ENCODE measurements around the gene ATP8B1. TPM values are rescaled to one million over a fixed set of nuclear protein-coding genes. Genes with fewer than 3 reads are reported as not detected.

ATP8B1 gene
- total and polyA plus RNA-seq, 4 donors = 3.9 to 22.0 (median 5.7) TPM

- H3K9me3 ChIP-seq (ENCODE audit: control insufficient read depth in 4 of 4, low read length in 3 of 4) = no peaks in the 10 kb centered on the region
- H3K36me3 ChIP-seq (ENCODE audit: control insufficient read depth in 4 of 4, insufficient read depth in 3 of 4, low read depth in 1 of 4, low read length in 3 of 4) = no peaks in the 10 kb centered on the region
- no peaks in the 10 kb centered on the region for H3K27me3 ChIP-seq (ENCODE audit: control insufficient read depth in 4 of 4, insufficient read depth in 4 of 4, low read length in 3 of 4)
- no peak overlapping the region for H3K27ac ChIP-seq (ENCODE audit: low read depth in 1 of 2, low read length in 2 of 2)
- no peak overlapping the region for H3K9ac ChIP-seq (ENCODE audit: low read depth in 1 of 2, low read length in 2 of 2)
- no peak for TF ChIP-seq JUND (IDR thresholded peaks at IDR 0.05)
- no peak for TF ChIP-seq FOXA1 (IDR thresholded peaks at IDR 0.05)
- TF ChIP-seq HNF4G (IDR thresholded peaks at IDR 0.05) = no peak
- TF ChIP-seq FOXA2 (IDR thresholded peaks at IDR 0.05) = no peak
- no peak for TF ChIP-seq MAX (IDR thresholded peaks at IDR 0.05)
- no peak for TF ChIP-seq YY1 (IDR thresholded peaks at IDR 0.05)
- no peak for TF ChIP-seq NR2F2 (IDR thresholded peaks at IDR 0.05)
- TF ChIP-seq CTCF (IDR thresholded peaks at IDR 0.05; ENCODE audit: low read depth, low read length, missing input control) = no peak
- TF ChIP-seq ZBTB33 (IDR thresholded peaks at IDR 0.05) = no peak
- no peak for TF ChIP-seq SP1 (IDR thresholded peaks at IDR 0.05)
- no peak for TF ChIP-seq HNF4A (conservative IDR thresholded peaks at IDR 0.05)
- TF ChIP-seq TAF1 (conservative IDR thresholded peaks at IDR 0.05) = no peak
- TF ChIP-seq REST (IDR thresholded peaks at IDR 0.05) = no peak
- no peak for TF ChIP-seq ATF3 (IDR thresholded peaks at IDR 0.05)
- no peak for TF ChIP-seq RAD21 (IDR thresholded peaks at IDR 0.05)
- no peak for TF ChIP-seq GABPA (IDR thresholded peaks at IDR 0.05 in 1 of 2, conservative IDR thresholded peaks at IDR 0.05 in 1 of 2)
- no peak for TF ChIP-seq EGR1 (IDR thresholded peaks at IDR 0.05; ENCODE audit: low read depth in 2 of 2)
- TF ChIP-seq RXRA (IDR thresholded peaks at IDR 0.05) = no peak
- no peak for DNase-seq (ENCODE audit: low spot score)
- H3K4me3 ChIP-seq (ENCODE audit: low read depth in 1 of 3, low read length in 3 of 3) = no peak overlapping the region
- 76% methylated on average over 4 of the region's 4 CpGs for WGBS
- peaks cover 0 to 9% (median 3%) of the 10 kb centered on the region in 4 donors for H3K4me1 ChIP-seq (ENCODE audit: control insufficient read depth in 4 of 4, insufficient read depth in 4 of 4, low read length in 3 of 4)
Observed at GRCh38 chr18:57635003-57635822, 167.9 kb downstream of the ATP8B1 start.

Data from liver (tissue), 9 donors.